GM18867 (cell line): ENCODE results near the gene KLHL40.

ENCODE experiments used
- ATAC-seq: cut with Tn5 transposase; IDR thresholded peaks from one replicate; pipeline ENCODE4 v1.9.1; 2021; ENCODE audit warnings: mild to moderate bottlenecking, moderate library complexity; ENCODE audit not compliant: unreplicated experiment

The KLHL40 gene

GRCh38 chr3:42702066-42702951, 17.0 kb downstream of the KLHL40 start, which contains the start of gene HHATL:
Gene HHATL (minus strand): TSS chr3:42702798. CDS start chr3:42700826, 1,972 bp downstream.
- no peak for ATAC-seq

GRCh38 chr3:42702982-42703694, 17.8 kb downstream of the KLHL40 start:
- no peak for ATAC-seq

DNA sequence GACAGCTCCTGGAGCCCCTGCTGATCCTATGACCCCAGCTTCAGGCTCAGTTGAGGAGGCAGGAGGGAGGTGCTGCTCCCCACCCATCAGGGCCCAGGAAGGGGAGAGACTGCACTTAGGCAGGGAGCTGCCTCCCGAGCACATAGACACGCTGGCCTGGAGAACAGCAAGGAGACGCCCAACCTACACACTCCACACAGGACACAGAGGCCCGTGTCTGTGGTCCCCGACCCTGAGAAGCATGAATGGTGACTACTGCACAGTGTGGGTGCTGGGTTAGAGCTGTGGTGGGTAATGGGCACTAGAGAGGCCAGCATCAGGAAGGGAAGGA, 18.3 kb downstream of the KLHL40 start:
- no peak for ATAC-seq

DNA sequence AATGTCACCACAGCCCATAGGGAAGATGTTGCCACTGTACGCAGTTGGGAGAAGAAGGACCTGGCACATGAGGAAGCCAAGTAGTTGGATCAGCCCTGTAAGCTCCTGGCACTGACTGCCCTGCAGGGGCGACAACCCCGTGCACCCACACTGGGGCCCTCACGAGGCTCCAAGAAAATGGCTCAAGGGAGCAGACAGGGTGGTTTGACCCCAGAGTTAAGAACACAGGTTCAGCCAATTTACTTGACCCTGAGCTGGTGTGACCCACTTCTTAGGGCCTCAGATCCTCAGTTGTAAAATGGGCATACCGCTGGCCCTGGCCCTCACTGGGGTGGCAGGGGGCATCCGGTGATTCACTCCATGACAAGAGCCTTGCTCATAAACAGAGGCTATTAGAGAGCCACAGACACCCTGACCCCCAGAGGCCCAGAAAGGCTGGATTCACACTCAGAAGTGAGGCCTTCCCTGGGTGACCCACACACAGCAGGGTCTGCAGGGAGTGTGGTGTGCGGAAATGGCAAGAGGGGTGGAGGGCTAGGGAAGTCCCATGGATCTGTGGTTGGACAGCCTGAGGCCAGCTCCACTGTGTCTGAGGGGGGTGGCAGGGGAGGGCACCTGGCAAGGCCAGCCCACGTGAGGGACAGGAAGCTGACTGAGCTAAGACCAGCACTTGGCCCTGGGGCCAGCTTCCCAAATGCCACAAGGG, 19.0 kb downstream of the KLHL40 start:
- no peak for ATAC-seq

DNA sequence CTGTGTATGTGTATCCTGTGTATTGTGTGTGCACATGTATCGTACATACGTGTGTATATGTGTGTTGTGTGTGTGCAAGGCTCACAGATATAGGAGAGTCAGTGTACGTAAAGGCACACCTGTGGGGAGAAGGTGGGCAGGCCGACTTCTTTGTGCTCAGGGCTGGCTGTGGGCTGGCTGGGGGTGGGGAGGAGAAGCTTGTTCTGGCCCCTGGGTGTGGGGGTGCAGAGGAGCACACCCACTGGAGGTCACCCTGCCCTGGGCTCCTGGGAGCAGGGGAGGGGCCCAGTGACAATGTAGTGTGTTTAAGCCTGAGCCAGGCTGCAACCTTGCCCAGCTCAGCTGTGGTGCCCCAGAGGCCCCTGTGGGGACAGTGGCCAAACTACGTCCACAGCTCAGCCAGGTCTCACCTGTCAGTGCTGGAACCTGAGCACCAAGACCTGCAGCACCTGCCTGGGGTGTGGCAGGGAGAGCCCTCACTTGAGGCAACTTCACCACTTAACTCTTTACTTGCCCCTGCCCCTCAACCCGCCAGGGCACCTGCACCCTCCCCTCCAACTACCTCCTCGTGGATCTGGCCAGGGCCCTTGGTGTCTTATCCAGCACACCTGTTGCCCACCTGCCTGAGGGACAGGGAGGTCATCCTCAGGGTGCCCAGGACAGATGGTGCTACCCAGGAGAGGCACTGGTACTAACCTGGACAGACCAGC, 19.9 kb downstream of the KLHL40 start:
- ATAC-seq: no peak

DNA sequence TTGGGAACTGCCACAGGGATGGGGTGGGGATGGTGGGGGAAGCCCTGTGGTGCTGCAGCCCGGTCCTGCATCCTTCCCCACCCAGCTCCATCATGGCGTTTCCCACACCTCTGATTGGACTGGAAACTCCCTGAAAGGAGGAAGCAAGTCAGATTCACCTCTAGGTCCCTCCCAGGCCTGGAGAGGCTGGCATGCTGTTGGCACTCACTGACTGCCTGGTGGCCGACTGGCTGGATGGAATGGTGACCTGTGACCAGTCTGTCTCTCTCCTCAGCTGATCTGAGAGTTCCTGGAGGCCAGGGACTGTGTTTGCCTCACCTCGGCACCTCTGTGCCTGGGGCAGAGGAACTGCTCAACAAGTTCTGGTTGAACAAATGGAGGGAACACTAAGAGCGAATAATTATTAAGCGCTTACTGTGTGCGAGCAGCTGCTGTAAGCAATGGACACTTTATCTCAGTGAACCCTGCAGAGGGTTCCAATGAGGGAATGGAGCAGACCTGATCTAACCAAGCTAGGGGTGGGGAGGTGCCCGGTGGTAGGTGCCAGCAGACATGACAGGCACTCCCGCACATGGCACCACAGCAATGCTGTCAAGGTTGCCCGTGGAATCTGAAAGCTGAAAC, 20.7 kb downstream of the KLHL40 start:
- no peak for ATAC-seq

DNA sequence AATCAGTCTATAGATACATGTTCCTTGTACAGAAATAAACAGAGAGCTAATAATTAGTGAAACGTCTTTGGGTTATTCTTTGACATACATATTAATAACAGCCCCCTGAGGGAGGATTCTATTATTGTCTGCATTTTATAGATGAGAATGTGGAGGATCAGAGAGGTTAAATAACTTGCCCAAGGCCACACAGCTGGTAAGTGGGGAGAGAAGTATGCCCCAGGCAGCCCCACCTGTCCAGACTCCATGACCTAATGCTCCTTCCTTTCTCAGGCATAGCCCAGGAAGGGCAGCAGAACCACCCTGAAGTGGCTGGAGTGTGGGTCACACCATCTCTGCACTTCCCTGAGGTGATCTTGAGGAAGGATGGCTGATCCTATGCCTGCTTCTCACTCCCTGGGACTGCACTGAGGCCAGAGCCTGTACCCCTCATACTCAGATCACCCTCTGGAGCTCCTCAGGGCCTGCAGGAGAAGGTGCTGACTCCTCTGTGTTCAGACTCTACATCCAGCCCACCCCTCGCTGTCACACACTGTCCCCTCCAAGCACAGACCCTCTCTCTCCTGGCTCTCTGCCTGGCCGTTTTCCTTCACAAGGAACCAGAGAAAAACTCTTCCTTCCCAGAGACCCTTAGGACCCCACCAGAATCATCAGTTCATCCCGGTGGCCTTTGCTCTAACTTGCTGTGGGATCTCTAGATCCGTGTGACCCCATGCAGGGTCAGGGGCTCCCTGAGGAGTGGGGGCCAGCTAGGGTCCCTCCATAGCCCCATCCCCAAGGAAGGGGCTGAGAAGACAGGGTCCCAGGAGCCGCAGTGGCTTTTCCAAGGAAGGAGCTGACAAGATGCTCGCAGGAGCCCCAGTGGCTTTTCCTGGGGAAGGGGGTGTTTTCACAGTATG, 21.6 kb downstream of the KLHL40 start:
- no peak for ATAC-seq

DNA sequence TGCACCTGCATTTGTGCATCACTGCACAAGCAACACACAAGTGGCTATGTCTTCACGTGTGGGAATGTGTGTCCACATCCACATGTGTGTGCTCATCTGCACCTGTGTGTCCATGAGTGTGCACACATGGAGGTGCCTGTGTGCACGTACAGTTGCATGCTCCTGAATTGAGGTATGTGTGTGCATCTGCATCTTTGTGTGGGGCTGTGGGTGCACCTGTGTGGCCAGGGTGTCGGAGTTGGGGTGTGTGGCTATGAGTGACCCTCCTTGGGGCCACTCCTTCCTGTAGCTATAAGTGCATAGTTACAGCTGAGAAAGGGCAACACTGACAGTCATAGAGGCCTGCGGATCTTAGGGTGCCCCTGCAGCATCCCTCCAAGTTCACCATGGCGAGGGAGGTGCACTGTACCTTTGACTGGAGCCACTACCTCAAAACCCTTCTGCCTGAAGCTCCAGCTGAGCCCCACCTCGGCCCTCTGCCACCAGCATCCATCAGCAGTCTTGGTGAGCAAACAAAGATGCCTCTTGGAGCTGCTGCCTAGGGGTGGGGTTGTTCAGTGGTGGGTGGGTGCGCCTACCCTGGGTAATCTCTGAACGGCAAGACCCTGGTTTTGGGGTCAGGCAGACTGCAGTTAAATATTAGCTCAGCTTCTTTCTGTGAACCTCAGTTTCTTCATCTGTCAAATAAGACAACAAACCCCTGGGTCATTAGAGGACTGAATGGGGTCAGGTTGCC, 22.5 kb downstream of the KLHL40 start:
- ATAC-seq: no peak

GRCh38 chr3:42708611-42709151, 23.3 kb downstream of the KLHL40 start:
- ATAC-seq: no peak

- ATAC-seq: no peak
Measured at GRCh38 chr3:42709621-42710020, 24.3 kb downstream of the KLHL40 start.

DNA sequence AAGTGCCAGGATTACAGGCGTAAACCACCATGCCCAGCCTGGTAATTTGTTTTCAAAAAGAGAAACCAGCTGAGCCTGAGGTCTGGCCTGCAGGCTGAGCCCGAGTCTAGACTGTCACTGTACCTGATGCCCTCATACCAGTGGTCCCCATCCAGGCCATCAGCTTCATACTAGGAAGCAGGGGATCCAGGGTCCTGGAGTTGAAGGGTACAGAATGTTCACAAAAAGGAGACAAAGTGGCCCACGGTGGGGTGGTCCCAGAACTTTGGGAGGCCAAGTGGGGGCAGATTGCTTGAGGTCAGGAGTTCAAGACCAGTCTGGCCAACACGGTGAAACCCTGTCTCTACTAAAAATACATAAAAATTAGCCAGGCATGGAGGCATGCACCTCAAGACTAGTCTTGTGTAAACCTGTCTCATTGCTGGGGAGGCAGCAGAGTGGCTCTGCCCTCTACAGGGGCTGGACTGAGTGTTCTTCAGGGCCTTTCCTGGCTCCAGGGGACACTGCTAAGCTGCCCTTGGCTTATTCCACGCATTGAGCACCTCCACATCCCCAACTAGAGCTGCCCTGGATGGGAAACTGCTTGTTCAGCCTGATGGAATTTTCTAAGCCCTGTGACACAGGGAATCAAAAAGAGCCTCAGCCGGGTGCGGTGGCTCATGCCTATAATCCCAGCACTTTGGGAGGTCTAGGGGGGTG, 25.1 kb downstream of the KLHL40 start:
- no peak for ATAC-seq

DNA sequence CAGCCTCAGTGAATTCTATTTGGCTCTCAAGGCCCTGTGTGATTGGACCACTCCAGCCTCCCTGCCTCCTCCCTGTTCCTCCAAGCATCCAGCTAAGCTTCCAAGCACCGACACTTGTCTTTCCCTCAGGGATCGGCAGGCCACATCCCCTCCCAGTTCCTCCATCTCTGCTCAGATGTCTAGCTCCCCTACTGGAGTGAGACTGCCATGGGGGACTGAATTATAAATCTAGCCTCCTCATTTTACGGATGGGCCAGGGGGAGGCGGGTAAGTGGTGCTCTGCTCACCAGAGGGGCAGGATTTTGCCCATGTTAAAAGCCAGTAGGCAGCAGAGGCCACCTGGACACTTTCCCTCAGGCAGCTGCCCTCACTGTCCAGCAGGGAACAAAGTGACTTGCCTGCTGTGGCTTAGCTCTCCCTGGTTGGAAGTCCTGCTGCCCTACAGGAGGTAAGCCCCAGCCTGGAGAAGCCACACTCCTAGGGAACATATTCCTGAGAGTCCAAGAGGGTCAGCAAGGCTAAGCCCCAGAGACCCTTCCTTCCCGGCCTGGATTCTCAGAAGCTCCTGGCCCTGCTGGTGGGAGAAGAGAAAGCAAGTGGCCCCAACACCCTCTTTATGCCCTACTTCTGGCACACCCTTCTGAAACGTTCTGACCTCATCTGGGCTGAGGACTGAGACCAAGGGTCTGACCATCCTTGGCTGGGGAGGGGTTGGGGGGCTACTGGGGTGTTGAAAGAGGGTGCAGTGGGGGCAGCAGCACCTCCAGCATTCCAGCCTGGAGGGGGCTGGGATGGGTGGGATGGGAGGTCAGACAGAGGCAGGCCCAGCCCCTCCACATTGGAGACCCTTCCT, 26.4 kb downstream of the KLHL40 start:
- no peak for ATAC-seq

DNA sequence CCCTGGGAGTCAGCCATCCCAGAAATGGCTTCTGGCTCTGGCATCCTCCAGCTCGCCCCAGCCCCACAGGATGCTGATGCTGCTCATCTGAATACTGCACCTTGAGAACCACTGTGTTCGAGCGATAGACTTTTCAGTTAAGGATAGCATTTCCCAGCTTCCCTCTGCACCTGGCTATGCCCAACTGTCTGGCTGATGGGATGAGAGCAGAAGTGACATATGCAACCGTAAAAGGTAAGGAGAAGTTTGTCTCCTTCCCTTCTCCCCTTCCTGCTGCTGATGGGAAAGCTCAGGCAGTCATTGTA, 27.0 kb downstream of the KLHL40 start:
- no peak for ATAC-seq

- no peak for ATAC-seq
Measured at GRCh38 chr3:42712688-42713372, 27.5 kb downstream of the KLHL40 start.

GRCh38 chr3:42713747-42714146, 28.4 kb downstream of the KLHL40 start:
- ATAC-seq: no peak

GRCh38 chr3:42714171-42714852, 29.0 kb downstream of the KLHL40 start:
- no peak for ATAC-seq
